GM06990 (cell line): ENCODE results near the gene PAX5.

Source experiments
- DNase-seq: peaks from one replicate; pipeline ENCODE4 v3.0.0-alpha.2; 2011; ENCODE audit not compliant: insufficient read length; ENCODE audit errors: extremely low read depth
- H3K27me3 ChIP-seq: replicated peaks from 2 replicates; pipeline ENCODE4 v1.6.0; 2011; ENCODE audit warnings: low read length; ENCODE audit not compliant: control insufficient read depth, insufficient read depth
- H3K36me3 ChIP-seq: 2 replicates; pipeline ENCODE4 v1.5.1; 2011; ENCODE audit warnings: low read length; ENCODE audit not compliant: control insufficient read depth, insufficient read depth
- H3K4me3 ChIP-seq: replicated peaks from 2 replicates; pipeline ENCODE4 v1.5.1; 2011; ENCODE audit warnings: low read depth, mild to moderate bottlenecking, control low read depth, low read length
- TF ChIP-seq, protein P1 (sequence below): IDR thresholded peaks from 2 replicates; pipeline ENCODE4 v1.5.1; 2011; ENCODE audit warnings: low read length, control low read depth, mild to moderate bottlenecking, inconsistent platforms; ENCODE audit not compliant: insufficient read depth, poor library complexity, severe bottlenecking

The PAX5 gene

DNA sequence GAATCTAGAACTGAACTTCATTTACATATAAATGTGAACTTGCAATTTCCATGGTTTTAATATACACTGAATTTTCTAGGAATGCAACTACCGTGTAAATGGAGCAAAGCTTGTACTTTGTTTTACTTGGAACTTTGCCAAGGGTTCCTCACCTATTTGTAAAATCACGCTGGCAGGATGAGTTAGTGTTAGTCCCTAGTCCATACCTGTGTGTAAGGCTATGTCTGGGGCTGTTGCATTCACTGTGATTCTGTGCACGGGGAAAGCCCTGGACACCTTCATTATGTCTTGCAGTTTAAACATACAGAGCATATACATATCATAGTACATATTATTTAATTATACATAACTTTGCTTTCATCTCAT lies 119.9 kb downstream of the PAX5 start:
- Histone ChIP-seq H3K27me3 (no peaks in the 10 kb centered on the region), H3K36me3 (peaks cover 15% of the 10 kb centered on the region), H3K4me3 (no peak overlapping the region)
- TF ChIP-seq, protein P1, sequence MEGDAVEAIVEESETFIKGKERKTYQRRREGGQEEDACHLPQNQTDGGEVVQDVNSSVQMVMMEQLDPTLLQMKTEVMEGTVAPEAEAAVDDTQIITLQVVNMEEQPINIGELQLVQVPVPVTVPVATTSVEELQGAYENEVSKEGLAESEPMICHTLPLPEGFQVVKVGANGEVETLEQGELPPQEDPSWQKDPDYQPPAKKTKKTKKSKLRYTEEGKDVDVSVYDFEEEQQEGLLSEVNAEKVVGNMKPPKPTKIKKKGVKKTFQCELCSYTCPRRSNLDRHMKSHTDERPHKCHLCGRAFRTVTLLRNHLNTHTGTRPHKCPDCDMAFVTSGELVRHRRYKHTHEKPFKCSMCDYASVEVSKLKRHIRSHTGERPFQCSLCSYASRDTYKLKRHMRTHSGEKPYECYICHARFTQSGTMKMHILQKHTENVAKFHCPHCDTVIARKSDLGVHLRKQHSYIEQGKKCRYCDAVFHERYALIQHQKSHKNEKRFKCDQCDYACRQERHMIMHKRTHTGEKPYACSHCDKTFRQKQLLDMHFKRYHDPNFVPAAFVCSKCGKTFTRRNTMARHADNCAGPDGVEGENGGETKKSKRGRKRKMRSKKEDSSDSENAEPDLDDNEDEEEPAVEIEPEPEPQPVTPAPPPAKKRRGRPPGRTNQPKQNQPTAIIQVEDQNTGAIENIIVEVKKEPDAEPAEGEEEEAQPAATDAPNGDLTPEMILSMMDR: no peak
- DNase-seq: no peak

- no peaks in the 10 kb centered on the region for H3K27me3 ChIP-seq
- H3K4me3 ChIP-seq: no peak overlapping the region
- peaks cover 15% of the 10 kb centered on the region for H3K36me3 ChIP-seq
- TF ChIP-seq, protein P1: peak; percentile 24
- no peak for DNase-seq
Observed at GRCh38 chr9:36913393-36914211, 120.5 kb downstream of the PAX5 start.

GRCh38 chr9:36912620-36913019 lies 121.4 kb downstream of the PAX5 start:
- Histone ChIP-seq H3K36me3 (peaks cover 15% of the 10 kb centered on the region), H3K27me3 (no peaks in the 10 kb centered on the region), H3K4me3 (no peak overlapping the region)
- TF ChIP-seq, protein P1: no peak
- no peak for DNase-seq

- Histone ChIP-seq H3K4me3 (no peak overlapping the region), H3K36me3 (peaks cover 16% of the 10 kb centered on the region), H3K27me3 (no peaks in the 10 kb centered on the region)
- TF ChIP-seq, protein P1: no peak
- no peak for DNase-seq
Observed at GRCh38 chr9:36911601-36912412, 122.3 kb downstream of the PAX5 start.

- Histone ChIP-seq H3K4me3 (no peak overlapping the region), H3K27me3 (no peaks in the 10 kb centered on the region), H3K36me3 (peaks cover 18% of the 10 kb centered on the region)
- no peak for DNase-seq
- TF ChIP-seq, protein P1: peak; percentile 36
Observed at GRCh38 chr9:36911037-36911436, 123.0 kb downstream of the PAX5 start.
